Stimulated activated CD8-positive, alpha-beta memory T cell treated with anti-CD3 and anti-CD28 coated beads, Interleukin-7, amount 100 ng/mL, for 24 hours (primary cell): Measurements from ENCODE around the gene CLSTN1.
A peak's percentile ranks its signal among the peaks of the same experiment; 100 is the strongest.
"Not testable (repeated sequence)": the region's sequence is repeated elsewhere in the genome, so short reads cannot be mapped to it uniquely, and the experiment has no call there.

Experiments
- DNase-seq: peaks from one replicate; pipeline ENCODE4 v3.0.0-alpha.2; 2020; ENCODE audit warnings: low read depth

Gene CLSTN1

GRCh38 chr1:9729523-9729922 is 94.2 kb downstream of the CLSTN1 start:
- DNase-seq = no peak

- DNase-seq = no peak
Observed at GRCh38 chr1:9728451-9729295, 95.1 kb downstream of the CLSTN1 start.

GRCh38 chr1:9726905-9727595 is 96.7 kb downstream of the CLSTN1 start:
- DNase-seq = no peak

- no peak for DNase-seq
Observed at GRCh38 chr1:9726406-9726805, 97.4 kb downstream of the CLSTN1 start.

- DNase-seq = no peak
Observed at GRCh38 chr1:9724706-9725476, 98.9 kb downstream of the CLSTN1 start.

- no peak for DNase-seq
Observed at GRCh38 chr1:9723926-9724325, 99.8 kb downstream of the CLSTN1 start.

- DNase-seq = no peak
Observed at GRCh38 chr1:9723068-9723805, 100.5 kb downstream of the CLSTN1 start.

GRCh38 chr1:9722378-9722749 is 101.4 kb downstream of the CLSTN1 start:
- DNase-seq = no peak

- DNase-seq = peak; percentile 79
Observed at GRCh38 chr1:9721606-9722377, 102.0 kb downstream of the CLSTN1 start.

GRCh38 chr1:9720785-9721605 is 102.8 kb downstream of the CLSTN1 start:
- DNase-seq = no peak

- DNase-seq = no peak
Observed at GRCh38 chr1:9719978-9720722, 103.6 kb downstream of the CLSTN1 start.

- DNase-seq = no peak
Observed at GRCh38 chr1:9718006-9718680, 105.6 kb downstream of the CLSTN1 start.

GRCh38 chr1:9717193-9718005 is 106.4 kb downstream of the CLSTN1 start:
- peak; percentile 75 for DNase-seq

GRCh38 chr1:9716404-9717192 is 107.2 kb downstream of the CLSTN1 start:
- no peak for DNase-seq

GRCh38 chr1:9715536-9716226 is 108.1 kb downstream of the CLSTN1 start:
- no peak for DNase-seq

- DNase-seq = no peak
Observed at GRCh38 chr1:9714257-9714718, 109.5 kb downstream of the CLSTN1 start.

GRCh38 chr1:9712767-9713166 is 111.0 kb downstream of the CLSTN1 start:
- DNase-seq = not testable (repeated sequence)
